Colon (tissue), 2 donors: ENCODE measurements around the gene KRT81.
"Not testable (repeated sequence)": the region's sequence is repeated elsewhere in the genome, so short reads cannot be mapped to it uniquely, and the experiment has no call there.

Experiments
- FAIRE-seq: peaks from 2 replicates; lab custom pipeline; 2012; peaks lifted over from hg19 to GRCh38; lab: Jason Lieb, UNC
- donor health status: control.
- donor health status: control.

The KRT81 gene

DNA sequence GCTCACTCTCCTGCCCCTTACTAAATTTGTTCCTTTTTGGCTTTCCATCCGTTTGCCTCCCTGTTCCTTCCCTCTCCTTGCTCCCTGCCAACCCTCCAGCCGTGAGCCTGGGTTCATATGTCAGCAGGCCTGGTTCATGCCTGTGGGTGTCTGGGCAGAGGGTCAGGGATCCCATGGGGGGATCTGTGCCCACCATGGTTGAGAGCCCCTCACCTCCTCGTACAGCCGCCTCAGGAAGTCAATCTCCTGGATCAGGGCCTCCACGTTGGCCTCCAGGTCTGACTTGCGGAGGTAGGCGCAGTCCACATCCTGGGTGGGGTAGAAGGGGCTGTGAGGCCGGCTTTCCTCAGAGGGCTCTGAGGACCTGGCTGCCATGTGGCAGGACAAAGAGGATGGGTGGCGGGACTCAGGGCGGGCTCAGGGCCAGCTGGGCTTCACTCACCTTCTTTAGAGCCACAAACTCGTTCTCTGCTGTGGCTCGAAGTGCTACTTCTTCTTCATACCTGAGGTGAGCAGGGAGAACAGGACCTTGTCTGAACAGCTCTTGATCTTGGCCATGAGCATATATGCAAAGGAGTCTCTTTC lies 26.2 kb upstream of the KRT81 start:
- no peak for FAIRE-seq

DNA sequence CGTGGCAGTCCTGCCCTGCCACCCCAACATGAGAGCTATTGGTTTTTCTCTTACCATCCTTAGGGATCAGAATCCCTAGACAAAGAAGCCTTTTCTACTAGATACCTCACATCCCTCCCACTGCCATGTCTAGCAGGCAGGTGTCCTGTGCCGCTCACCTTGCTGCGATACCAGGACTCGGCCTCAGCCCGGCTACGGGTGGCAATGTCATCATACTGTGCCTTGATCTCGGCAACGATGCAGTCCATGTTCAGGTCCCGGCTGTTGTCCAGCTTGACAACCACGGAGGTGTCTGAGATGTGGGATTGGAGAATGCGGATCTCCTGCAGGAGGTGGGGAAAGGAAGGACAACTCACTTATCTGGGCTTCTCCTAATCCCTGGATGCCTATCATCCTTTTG lies 25.4 kb upstream of the KRT81 start:
- no peak for FAIRE-seq

DNA sequence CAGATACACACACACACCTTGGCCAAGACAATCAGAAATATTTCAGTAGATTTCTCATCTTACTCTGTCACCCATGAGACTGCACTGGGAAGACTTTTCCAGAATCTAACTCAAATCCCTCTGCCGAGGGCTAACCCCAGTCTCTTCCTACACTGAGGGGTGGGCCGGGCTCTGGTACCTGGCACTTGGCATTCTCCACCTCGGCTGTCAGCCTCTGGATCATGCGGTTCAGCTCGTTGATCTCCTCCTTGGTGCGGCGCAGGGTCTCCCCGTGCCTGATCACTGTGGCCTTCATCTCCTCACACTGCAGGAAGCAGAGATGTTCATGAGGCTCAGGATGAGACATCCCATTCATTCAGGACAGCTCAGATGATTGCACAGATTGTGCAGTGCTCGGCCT lies 25.0 kb upstream of the KRT81 start:
- no peak for FAIRE-seq

DNA sequence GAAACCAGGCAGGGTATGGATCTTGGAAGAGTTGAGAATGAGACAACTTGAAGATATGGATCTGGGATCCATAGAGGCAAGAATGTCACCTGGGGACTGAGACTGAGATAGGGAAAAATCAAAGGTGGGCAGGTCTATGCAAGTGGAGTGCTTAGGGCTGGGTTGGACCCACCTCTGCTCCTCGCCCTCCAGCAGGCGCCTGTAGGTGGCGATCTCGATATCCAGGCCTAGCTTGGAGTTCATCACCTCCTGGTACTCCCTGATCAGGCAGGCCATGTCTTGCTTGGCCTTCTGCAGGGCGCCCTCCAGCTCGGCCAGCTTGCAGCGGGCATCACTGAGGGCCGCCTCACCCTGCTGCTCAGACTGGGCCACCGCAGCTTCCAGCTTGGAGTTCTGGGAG lies 24.4 kb upstream of the KRT81 start:
- not testable (repeated sequence) for FAIRE-seq

DNA sequence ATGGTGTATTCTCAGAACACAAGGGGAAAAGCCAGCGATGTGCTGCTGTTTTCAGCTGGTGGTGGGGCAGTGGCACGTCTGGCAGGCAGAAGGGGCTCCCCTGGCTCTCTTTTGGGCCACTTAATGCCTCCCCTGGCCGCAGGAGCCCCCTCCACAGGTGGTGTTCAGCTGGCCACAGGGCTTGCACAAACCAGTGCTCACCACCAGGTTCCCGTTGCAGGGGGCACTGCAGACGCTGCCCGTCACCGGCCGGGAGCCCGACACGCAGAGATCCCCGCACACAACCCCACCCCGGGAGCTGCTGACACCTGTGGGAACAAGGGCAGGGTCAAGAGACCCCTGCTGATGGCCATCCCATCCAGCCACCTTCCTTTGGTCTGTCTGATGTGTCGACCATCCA lies 23.2 kb upstream of the KRT81 start:
- no peak for FAIRE-seq

DNA sequence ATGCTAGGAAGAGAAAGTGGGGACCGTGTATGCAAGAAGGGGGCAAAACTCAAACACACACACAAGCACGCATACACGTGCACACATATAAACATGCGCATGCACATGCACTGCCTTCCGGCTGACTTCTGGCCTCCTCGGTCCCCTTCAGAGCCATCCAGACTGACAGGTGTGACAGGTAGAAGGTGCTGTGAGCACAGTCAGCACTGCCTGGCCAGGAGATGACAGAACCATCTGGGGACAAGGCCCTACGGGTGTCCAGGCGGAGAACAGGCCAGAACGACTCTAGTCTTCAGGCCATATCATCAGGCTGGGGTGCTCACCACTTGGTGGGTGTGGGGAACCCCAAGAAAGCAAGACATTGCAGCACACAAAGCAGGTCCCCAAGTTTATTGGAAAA lies 22.6 kb upstream of the KRT81 start:
- no peak for FAIRE-seq

GRCh38 chr12:52313461-52313860 lies 22.1 kb upstream of the KRT81 start:
- FAIRE-seq: no peak

DNA sequence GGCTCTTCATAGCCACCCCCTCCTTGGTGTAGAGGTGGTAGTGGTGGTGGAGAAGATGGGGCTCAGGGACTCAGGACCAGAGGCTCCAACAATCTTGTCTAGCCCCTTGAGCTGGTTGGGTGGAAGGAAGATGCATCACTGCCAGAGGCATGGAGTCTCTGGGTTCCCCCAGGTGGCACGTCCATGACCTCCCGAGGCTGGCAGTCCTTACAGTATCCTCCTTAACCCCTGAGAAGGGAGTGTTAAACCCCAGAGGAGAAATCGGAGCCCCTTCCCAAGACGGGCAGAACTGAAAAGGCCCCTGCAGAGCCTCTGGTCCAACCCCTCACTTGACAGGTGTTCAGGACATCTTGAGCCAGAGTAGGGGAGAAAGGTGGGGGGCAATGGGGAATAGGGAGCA lies 20.8 kb upstream of the KRT81 start:
- no peak for FAIRE-seq

DNA sequence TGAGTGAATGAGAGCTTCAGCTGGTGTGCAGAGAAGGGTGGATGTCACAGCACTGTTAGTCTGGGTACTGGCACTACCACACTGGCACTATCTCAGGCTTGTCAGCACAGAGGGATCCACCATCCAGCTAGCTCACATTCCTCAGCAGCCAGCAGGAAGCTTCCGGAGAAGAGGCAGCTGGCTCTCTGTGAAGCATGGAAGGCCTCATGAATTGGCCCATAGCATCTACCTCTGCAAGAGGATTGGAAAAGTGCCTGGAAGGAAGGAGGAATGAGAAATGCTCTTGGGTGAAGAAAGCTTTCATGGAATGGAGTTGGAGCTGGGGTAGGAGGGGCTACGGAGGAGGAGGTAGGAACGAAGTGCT lies 19.9 kb upstream of the KRT81 start:
- FAIRE-seq: no peak

- no peak for FAIRE-seq
These were observed 19.4 kb upstream of the KRT81 start for GRCh38 chr12:52310622-52311284.

- FAIRE-seq: no peak
These were observed 17.6 kb upstream of the KRT81 start for GRCh38 chr12:52308806-52309425.

GRCh38 chr12:52307836-52308805 lies 16.8 kb upstream of the KRT81 start:
- no peak for FAIRE-seq

DNA sequence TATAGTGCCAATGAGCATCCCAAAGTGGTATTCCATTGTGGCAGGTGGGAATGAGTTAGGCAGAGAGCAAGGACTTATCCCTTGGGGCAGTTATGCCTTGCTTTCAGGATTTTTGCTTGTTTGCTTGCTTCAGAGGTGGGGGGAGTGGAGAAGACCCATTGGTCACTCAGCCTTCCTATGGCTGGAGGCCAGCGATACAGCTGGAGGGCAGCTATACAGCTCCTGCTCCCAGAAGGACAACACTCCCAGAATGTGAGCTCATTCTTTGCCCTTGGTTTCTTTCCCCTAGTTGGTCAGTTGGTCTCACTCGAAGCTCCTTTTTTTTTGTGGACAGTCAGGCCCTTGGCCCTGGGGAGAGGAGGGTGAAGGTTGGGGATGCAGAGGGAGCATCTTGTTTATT lies 15.4 kb upstream of the KRT81 start:
- FAIRE-seq: no peak

DNA sequence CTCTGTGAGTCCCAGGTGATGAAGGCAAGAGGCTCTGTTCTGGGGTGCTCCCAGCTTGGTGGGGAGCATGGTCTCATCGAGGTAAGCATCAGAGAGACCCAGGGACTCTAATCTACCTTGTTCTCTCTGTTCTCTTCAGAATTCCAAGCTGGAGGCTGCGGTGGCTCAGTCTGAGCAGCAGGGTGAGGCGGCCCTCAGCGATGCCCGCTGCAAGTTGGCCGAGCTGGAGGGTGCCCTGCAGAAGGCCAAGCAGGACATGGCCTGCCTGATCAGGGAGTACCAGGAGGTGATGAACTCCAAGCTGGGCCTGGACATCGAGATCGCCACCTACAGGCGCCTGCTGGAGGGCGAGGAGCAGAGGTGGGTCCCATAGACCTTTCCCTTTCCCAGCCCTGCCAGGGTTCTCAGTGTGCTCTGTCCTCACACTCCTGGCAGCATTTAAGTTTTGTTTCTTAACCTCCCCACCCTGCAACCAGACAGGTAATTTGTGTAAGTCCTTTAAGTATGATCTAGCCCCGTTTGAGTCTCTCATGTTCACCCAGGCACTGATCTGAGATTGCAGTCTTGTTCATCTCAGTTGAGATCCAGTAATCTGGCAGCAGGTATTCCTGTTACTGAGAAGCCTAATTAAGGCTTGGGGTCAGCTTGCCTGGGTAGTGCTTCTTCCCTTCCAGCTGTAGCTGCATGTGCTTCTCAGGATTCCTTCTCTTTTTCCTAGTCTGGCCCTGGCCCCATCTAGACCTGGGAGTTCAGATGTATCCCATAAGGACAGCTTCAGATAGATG lies 14.8 kb upstream of the KRT81 start:
- FAIRE-seq: no peak

DNA sequence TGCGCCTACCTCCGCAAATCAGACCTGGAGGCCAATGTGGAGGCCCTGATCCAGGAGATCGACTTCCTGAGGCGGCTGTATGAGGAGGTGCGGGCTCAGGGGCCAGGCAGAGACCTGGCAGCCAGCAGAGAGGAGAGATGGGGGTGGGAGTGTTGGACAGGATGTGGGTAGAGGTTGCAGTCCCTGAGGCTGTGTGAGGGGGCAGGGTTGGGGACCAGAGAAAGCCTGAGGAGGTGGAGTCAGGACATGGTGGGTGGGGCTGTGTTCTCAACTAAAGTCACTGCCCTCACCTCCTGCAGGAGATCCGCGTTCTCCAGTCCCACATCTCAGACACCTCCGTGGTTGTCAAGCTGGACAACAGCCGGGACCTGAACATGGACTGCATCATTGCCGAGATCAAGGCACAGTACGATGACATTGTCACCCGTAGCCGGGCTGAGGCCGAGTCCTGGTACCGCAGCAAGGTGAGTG lies 13.6 kb upstream of the KRT81 start:
- FAIRE-seq: not testable (repeated sequence)

- not testable (repeated sequence) for FAIRE-seq
These were observed 11.0 kb upstream of the KRT81 start for GRCh38 chr12:52302242-52302914.

DNA sequence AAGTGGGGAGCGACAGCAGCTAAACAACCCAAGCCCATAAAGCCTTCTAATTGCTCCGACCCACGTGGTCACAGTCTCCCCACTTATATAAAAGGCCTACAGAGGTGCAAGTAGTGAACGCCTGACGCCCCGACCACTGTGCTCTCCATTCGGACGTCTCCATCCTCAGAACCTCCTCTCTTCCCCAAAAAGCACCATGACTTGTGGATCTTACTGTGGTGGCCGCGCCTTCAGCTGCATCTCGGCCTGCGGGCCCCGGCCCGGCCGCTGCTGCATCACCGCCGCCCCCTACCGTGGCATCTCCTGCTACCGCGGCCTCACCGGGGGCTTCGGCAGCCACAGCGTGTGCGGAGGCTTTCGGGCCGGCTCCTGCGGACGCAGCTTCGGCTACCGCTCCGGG lies 10.4 kb upstream of the KRT81 start:
- not testable (repeated sequence) for FAIRE-seq

DNA sequence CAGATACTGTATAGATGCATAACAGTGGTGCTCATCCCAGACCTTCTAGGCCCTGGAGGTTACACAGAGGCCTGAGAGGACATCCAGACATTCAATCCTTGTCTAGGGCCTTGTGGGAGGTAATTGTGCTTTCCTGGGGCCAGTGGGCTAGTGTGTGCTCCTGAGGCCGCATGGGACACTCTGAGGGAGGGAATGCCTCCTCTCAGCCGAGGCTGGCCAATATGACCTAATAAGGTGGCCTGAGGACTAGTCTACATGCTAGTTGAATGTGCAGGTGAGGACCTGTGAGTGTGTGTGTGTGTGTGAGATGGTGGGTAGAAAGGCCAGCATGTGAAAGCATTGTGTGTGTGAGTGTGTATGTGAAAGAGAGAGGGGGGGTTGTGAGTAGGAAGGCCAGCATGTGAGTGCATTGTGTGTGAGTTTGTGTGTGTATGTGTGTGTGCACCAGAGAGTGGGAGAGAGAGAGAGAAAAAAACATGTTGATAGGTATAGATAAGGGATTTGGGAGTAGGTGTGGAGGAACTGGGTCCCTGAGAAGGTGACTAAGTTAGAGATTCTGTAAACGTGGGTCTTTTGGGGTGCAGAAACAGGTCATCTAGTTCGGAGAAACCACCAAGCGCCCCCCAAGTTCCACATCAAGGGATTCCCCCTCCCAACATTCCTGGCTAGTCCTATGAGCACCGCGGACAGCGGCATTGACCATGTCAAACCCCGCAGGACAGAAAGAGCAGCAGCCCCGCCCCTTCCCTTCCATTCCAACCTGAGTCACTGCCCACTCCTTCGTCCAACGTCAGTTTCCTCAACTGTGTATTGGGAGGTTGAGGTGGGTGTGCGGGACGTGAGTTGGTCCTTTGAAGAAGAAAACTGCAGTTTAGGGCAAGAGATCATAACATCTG lies 9.7 kb upstream of the KRT81 start:
- FAIRE-seq: no peak

DNA sequence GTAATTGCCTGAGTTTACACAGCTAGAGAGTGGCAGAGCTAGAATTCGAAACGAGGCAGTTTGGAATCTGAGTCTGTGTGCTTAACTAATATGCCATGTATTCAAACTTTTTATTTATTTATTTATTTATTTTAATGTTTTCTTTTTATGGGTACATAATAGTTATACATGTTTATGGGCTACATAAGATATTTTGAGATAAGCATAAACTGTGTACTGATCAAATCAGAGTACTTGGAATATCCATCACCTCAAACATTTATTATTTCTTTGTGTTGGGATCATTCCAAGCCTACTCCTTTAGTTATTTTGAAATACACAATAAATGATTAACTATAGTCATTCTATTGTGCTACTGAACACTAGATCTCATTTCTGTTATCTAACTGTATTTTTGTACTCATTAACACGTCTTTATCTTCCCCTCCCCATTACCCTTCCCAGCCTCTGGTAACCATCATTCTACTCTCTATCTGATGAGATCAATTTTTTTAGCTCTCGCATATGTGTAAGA lies 7.4 kb upstream of the KRT81 start:
- no peak for FAIRE-seq
